ENCODE results near the gene WDPCP.
"Not testable (repeated sequence)": the region's sequence is repeated elsewhere in the genome, so short reads cannot be mapped to it uniquely, and the experiment has no call there.

WDPCP gene

DNA sequence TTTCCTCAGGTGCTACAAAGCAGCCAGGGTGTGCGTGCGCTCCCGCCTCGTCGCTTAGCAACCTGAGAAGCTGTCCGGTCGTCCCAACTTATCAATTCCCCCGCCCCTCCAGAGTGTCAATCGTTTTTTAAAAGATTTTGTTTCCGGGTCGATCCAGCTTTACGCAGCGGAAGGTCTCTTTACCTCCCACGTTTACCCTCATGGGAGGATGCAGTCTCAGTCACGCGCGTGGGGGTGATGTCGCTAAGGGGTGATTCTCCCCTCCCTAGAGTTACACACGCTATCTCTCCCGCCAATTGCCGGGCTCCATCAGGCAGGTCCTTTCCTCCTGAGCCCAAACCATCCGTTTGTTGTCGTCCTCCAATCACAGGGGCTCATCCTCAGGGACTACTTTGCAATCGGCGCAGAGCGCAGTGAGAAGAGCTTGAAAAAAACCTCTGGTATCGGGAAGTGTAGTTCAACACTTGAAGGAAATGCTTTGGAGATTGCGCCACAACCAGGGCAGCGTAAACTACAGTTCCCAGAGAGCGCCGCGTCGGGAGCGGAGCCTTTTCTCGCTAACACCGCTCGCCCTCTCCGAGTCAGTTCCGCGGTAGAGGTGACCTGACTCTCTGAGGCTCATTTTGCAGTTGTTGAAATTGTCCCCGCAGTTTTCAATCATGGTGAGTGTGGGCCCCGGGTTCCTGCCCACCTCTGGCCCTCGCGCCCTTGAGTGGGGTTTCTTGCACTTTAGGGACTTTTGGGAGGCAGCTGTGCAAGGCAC lies at the start of gene WDPCP, which contains the start of gene MDH1:
Gene WDPCP, minus strand, starts transcription at position 93 of the 763 bp plus-strand sequence. CDS start 206 bp downstream, outside the sequence.
Gene MDH1, plus strand, starts transcription at position 579 of the 763 bp plus-strand sequence. Its CDS starts 81 bp downstream, at position 660.
- DNase-seq = peak; percentile 99

DNA sequence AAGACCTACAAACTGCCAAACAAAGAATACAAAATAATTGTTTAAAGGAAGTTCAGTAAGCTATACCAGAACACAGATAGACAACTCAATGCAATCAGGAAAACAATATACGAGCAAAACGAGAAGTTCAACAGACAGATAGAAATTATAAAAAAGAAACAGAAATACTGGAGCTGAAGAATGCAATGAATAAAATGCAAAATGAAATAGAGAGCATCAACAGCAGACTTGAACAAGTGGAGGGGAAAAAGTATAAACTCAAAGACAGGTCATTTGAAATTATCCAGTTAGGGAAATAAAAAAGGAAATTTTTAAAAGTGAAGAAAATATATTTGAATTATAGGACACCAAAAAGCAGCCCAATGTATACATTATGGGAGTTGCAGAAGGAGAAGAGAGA lies 44.1 kb upstream of the WDPCP start:
- no peak for DNase-seq

DNA sequence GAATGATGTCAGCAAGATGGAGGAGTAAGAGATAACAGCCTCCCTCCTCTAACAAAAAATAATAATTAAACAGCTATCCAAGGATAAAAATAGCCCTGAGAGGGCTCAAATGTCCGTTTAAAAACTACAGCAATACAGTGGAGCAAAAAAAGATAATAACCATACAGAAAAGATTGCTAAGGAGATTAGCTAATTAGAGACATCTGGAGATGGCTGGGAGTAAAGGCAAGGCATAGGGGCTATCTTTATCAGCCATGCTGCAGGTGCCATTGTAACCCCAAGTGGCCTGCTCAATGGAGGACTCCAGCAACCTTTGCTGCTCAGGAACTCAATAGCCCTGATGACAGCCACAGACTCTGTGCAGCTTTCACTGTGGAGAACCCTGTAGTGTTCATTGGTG lies 43.2 kb upstream of the WDPCP start:
- no peak for DNase-seq

DNA sequence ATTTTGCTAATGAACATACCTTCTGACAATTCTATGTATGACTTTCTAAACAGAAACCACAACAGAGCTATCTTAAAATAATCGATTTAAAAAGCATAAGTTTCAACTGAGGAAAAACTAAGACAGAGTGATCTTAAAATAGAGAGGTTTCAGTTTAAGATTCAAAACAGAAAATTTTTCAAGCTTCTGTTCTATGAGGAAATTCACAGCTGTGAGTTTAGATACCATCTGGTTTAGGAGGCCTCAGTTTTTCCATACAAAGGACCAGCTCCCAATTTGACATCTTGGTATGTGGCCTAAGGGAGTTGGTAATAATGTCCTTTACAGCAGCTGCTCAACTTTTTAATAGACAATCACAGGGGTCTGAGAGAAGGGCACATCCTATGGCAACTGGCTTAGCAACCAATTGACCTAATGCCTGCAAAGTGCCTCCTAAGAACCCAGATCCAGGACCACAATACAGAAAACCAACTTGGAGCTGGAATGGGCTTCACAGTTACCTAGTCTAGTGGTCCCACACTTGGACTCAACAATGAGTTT lies 40.2 kb upstream of the WDPCP start:
- DNase-seq = no peak

- no peak for DNase-seq
Observed at GRCh38 chr2:63627866-63628265, 39.6 kb upstream of the WDPCP start.

GRCh38 chr2:63623763-63624162 lies 35.5 kb upstream of the WDPCP start:
- DNase-seq = not testable (repeated sequence)

DNA sequence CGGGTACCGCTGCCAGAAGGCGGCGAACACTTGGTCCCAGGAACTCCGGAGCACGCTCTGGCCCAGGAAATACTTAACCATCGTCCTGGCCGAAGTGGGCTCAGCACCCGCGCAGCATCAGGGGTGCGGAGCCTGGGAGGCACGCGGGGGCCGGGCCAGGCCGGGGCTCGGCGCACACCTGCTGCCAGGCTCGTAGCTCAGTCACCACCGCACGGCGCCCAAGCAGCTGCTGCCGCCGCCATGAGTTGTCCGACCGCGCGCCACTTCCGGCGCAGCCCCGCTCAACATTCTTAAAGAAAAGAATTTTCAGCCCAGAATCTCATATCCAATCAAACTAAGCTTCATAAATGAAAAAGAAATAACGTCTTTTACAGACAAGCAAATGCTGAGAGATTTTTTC lies 34.5 kb upstream of the WDPCP start:
- no peak for DNase-seq

- DNase-seq = no peak
Observed at GRCh38 chr2:63619328-63619727, 31.1 kb upstream of the WDPCP start.

DNA sequence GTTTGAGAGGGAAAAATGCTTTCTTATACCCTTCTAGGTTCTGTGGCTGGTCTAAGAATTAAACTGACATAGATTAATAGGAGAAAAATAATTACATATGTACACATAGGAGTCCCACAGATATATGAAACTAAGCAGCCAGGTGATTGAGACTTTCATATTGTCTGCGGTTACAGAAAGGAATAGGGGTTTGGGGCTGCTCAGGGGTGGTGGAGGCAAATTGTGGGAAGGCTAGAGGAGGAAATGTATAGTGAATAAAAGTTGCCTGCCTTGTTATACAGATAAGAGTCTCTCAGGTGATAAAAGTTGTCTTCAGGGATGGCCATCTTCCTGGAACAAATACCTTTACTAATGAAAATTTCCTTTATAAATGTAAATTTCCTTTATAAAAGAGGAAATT lies 29.1 kb upstream of the WDPCP start:
- DNase-seq = no peak

DNA sequence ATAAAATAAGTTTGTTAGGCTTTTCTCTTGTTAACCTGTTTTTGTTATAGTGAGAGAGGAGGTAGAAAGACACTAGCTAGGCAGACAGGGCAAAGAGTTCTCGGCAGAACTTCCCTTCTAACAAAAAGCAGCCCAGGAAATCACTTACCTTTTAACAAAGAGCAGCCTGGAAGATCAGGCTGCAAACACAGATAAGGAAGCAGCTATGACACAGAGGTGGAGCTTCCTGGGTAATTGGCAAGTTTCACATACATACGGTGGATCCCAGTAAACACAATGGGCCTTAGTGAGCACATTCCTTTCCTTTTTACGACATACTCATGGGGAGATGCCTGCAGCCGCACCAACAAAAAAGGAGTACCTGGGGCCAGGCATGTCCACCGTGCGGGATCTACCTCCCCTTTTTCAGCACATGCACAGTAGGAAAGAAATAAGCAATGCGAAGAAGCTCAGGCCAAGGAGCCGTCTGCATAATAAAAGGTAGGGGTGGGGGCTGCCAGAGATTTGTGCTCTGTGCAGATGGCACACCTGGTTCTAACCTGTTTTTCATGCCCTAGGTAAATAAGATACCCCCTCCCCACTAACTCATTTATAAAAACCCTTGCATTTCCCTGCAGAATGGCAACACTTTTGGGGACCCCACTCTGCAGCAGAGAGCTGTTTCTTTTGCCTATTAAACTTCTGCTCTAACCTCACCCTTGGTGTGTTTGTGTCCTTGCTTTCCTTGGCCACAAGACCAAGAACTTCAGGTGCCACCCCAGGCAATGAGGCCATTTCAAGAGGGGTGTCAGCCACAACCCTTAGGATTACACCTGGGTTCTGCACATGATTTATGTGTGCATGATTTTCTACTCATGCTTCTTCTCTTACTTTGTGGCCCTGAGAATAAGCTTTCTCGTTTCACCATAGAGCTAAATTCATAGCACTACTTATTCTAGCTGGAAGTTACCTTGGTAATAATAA lies 27.0 kb upstream of the WDPCP start:
- DNase-seq = peak; percentile 96

- DNase-seq = peak; percentile 80
Observed at GRCh38 chr2:63614448-63614968, 26.2 kb upstream of the WDPCP start.

DNA sequence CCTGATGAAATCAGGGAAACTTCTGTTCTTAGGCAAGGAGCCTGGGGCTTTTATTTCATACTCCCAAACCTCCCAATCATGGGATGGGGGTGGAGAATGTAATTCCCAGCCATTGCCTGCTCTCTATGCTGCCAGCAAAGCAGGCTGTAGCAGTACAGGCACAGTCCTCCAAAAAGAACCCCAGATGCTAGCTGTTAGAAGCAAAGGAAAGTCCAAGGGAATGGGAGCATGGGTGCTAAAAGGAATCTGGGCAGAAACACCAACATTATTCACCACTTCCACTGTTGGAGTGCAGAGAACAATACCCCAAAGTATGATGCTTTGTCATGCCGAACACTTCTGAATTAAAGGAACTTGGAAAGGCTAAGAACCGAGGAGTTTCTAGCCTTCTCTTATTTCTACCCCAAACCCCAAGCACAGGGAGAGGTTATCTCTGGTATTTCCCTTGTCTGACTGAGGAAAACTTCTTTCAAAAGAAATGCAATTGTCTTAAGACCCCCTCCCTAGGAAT lies 25.2 kb upstream of the WDPCP start:
- DNase-seq = no peak

DNA sequence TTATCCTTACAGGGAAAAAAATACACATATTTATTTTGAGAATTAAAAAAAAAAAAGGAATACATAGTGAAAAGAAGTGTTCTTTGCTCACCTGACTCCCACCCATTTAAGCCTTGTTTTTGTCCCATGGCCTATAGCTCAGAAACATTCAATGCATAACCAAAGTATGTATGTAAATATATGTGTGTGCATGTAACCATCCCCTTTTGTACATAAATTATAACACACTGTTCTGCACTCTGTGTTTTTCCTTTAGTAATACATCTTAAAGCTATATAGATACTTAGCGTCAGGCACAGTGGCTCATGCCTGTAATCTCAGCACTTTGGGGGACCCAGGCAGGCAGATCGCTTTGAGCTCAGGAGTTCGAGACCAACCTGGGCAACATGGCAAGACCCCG lies 22.2 kb upstream of the WDPCP start:
- DNase-seq = no peak

- not testable (repeated sequence) for DNase-seq
Observed at GRCh38 chr2:63608865-63609264, 20.6 kb upstream of the WDPCP start.

DNA sequence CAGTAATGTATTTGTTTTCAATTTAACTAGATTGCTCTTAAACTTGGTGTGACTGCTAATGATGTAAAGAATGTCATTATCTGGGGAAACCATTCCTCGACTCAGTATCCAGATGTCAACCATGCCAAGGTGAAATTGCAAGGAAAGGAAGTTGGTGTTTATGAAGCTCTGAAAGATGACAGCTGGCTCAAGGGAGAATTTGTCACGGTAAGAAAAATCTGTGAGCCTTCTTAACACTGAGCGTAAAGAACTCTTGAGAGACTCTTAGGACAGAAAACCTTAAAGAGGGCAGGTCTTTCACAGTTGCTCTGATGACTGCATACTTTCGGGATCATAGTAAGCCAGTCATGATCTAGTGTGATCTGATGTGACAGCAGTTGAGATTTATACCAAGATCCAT lies 16.4 kb upstream of the WDPCP start:
- DNase-seq = no peak

DNA sequence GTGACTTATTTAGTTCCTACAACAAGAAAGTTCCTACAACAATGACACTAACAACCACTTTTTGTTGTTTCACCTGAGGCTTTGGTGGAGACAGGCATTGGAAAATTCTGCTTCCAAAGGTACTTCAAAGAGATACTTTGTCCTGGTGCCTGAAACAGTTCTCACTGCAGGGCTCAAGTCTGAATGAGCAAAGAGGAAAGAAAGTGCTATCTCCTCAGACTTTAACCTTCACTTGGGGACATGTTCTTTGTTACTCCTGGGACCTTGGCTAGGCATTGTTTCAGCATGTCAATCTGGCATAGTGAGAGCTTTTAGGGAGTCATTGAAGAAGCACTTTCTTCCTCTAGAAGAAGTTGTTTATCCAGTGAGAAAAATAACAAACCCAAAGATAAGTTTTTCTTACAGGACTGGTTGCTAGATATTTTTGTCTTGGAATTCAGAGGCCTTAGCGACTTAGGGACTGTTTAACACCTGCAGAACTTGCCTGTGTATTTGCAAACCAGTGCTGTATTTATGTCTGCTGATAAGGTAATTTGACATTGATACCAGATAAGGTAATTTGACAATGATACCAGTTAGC lies 12.7 kb upstream of the WDPCP start:
- no peak for DNase-seq

- DNase-seq = no peak
Observed at GRCh38 chr2:63598981-63599380, 10.7 kb upstream of the WDPCP start.

DNA sequence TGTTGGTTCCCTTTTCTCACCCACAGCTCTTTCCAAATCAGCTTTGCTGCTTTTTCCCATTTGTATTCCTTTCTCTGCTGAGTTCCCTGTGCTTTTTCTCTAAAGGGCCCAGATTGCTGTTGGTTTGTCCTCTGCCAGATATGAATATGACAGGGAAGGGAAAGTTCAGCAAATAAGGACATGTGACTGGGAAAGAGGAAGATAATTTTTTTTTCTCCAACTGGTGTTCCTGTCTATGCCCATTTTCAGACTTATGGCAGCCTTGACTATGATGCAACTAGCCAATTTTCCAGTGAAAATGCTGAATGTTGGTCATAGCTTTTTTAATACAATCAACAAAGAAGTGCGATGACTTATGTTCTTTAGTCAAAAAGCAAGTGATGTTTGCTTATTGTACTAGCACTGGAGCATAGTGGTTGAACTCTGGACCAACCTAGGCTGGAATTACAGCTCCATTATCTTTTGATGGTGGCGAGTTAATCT lies 8.2 kb upstream of the WDPCP start:
- DNase-seq = no peak

- DNase-seq = no peak
Observed at GRCh38 chr2:63594660-63595059, 6.4 kb upstream of the WDPCP start.

DNA sequence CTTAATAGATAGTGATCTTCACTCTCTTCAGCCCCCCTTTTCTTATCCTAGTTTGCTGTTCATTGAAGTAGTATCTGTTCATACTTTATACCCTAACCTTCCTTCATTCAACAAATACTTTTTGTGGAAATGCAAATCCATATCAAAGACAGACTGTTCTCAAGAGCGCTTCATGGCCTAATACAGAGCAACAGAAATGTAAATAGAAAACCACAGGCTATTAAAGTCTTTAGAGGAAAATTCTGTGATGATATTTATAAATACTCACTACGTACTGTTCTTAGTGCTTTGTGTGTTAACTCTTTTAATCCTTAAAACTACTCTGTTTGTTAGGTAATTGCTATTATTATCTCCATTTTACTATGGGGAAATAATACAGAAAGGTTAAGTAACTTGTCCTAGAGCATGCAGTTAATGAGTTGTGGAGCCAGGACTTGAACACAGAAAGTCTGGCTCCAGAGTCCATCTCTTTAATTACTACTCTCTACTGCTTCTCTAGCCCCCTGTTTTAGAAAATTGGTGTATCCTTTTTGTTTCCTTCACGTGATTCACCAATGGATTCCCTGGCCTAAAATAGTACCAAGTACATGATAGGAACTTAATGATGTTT lies 3.4 kb upstream of the WDPCP start:
- no peak for DNase-seq

- DNase-seq = no peak
Observed at GRCh38 chr2:63590626-63591408, 2.5 kb upstream of the WDPCP start.

Measured in islet precursor cell (in vitro differentiated cells).